Middle frontal gyrus (tissue), 1 donor: Measurements from ENCODE around the gene DTD2.
"Not testable (repeated sequence)": the region's sequence is repeated elsewhere in the genome, so short reads cannot be mapped to it uniquely, and the experiment has no call there.

Source experiments
- DNase-seq: peaks from one replicate; pipeline ENCODE4 v3.0.0-alpha.2; 2015; ENCODE audit warnings: low spot score; ENCODE audit errors: extremely low spot score

The DTD2 gene

DNA sequence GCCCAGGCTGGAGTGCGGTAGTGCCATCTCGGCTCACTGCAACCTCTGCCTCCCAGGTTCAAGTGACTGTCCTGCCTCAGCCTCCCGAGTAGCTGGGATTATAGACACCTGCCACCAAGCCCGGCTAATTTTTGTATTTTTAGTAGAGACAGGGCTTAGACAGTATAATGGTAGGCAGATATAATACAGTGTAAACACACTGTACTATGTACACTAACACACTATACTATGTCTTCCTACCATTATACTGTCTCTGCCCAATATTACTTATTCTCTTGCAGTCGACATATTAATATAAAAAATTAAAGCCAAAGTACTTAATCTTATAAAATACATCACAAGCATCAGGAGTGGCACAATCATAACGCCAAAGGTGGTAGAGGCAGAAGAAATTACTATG lies 15.0 kb downstream of the DTD2 start:
- DNase-seq: no peak

DNA sequence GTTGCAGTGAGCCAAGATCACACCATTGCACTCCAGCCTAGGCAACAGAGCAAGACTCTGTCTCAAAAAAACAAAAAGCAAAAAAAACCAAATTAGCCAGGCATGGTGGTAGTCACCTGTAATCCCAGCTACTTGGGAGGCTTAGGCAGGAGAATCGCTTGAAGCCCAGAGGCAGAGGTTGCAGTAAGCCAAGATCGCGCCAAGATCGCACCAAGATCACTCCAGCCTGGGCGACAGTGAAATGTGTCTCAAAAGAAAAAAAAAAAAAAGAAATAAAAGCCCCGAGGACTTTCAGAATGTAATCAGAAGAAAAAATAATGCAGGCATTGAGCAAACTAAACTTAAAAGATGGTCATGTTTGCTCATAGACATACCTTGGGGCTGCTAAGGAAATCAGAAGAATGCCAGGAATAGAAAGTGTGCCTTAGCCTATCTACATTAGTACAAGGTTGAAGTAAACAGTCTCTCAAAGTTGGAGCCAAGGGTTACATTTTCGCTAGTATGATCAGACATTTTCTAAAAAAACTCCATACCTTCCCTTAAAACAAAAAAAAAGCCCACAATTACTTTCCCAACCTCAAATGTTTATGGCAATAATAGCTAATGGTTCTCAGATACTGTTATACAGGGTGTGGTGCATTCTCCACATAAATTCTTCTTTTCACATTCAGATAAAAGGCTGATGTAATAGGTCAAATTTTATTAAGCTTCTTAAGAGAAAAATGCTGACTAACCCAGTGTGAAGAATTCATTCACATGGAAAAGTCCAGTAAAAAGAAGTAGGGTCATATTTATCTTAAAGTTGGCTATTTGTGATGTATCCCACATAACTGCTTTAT lies 15.8 kb downstream of the DTD2 start:
- DNase-seq: no peak

DNA sequence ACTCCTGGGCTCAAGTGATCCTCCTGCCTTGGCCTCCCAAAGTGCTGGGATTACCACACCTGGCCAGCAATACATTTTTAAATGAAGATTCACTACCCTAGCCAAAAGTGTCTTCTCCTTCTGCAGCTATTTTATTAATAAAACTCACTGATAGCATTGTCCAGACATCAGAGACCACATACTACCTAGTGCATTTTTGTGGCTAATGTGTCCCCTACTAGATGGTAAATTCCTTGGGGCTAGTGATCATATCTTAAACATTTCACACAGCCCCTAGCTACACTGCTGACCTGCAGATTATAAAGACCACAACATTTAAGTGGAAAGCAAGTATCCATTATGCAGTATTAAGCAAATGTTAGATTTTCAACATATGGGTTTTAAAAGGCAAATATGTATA lies 17.0 kb downstream of the DTD2 start:
- DNase-seq: no peak

DNA sequence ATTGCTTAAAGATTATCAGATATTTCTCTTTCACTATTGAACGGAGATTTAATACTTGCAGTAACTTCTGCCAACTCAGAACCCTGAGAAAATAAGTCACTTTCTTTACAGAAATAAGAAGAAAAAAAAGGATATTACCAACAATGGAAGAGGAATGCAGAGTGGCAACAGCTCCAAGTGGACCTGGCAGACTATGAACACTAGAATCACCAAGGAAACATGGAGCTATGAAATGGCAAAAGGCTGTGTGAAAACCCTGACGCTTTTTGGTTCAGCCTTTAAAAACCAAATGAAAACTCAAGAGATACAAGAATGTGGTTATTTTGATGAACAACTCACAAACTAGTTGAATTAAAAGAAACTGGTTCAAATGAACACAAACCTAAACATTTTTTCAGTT lies 17.7 kb downstream of the DTD2 start:
- DNase-seq: no peak

DNA sequence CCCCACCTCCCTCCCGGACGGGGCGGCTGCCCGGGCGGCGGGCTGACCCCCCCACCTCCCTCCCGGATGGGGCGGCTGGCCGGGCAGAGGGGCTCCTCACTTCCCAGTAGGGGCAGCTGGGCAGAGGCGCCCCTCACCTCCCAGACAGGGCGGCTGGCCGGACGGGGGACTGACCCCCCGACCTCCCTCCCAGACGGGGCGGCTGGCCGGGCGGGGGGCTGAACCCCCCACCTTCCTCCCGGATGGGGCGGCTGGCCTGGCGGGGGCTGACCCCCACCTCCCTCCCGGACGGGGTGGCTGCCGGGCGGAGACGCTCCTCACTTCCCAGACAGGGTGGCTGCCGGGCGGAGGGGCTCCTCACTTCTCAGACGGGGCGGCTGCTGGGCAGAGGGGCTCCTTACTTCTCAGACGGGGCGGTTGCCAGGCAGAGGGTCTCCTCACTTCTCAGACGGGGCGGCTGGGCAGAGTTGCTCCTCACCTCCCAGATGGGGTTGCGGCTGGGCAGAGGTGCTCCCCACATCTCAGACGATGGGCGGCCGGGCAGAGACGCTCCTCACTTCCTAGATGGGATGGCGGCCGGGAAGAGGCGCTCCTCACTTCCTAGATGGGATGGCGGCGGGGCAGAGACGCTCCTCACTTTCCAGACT lies 20.1 kb downstream of the DTD2 start:
- not testable (repeated sequence) for DNase-seq

DNA sequence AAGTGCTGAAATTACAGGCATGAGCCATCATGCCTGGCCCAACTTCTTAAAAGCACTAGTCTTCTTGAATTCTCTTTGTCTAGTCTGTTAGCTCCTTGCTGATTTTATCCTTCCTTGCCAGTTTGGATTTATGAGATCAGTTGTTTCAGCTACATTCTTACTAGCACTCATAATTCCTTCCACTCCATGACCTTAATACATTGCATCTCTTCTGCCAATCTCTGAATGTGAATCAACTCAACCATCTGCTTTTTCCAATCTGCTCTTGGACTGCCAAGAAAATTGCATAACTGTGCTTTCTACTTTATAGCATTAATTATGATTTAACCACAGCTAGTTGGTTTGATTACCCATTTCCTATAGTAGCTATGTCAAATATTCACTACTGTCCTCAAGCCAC lies 22.0 kb downstream of the DTD2 start:
- no peak for DNase-seq

DNA sequence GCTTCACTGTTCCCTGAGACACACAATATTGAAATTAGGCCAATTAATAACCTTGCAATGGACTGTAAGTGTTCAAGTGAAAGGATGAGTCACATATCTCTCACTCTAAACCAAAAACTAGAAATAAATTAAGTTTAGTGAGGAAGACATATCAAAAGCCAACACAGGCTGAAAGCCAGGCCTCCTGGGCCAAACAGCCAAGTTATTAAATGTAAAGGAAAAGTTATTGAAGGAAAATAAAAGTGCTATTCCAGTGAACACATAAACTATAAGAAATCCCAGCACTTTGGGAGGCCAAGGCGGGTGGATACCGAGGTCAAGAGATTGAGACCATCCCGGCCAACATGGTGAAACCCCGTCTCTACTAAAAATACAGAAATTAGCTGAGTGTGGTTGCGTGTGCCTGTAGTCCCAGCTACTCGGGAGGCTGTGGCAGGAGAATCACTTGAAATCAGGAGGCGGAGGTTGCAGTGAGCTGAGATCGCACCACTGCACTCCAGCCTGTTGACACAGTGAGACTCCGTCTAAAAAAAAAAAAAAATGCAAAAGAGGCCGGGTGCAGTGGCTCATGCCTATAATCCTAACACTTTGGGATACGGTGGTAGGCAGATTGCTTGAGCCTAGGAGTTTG lies 26.6 kb downstream of the DTD2 start:
- DNase-seq: no peak

DNA sequence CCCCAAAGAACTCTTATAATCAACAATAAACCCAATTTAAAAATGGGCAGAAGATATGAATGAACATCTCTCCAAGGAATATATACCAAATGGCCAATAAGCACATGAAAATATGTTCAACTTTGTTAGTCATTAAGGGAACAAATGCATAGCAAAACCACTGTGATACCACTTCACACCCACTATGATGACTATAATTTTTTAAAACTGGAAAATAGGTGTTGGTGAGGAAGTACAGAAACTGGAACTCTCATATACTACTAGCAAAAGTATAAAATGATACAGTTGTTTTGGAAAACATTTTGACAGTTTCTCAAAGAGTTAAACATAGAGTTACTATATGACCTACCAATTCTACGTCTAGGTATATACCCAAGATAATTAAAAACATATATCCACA lies 27.5 kb downstream of the DTD2 start:
- DNase-seq: no peak

DNA sequence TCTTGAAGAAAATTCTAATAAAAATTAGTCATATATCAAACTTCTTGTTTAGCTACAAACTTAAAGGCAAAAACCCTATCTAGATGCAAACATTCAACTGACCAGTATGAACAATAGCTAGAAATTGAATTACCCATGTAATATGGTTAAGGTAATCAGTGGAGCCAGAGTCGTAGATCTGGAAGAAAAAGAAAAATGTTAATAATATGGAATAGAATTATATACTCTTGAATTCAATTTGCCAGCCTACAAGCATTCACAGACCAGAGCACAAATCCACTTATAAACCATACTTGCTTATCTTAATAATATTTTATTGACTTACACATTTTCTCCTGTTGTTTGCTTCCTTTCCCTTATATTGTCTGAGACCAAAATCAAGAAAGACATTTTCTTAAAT lies 29.3 kb downstream of the DTD2 start:
- DNase-seq: no peak

DNA sequence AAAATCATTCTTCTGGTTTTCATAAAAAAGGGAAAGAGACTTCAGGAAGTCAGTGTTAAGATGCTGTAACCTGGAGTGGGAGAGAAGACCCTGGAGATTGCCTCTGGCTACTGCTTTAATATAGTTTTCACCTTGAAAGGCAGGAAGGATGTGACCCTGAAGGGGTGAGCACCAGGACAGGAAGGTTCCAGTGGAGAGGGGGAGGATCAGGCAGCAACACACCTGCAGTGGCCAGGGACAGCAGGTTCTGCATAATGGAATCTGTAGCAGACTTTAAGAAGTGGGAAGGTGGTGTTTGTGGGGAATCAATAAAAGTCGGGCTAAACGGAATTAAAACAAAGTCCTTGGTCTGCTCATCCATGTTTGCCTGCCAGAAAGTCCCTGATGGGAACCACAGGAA lies 30.6 kb downstream of the DTD2 start:
- DNase-seq: no peak

DNA sequence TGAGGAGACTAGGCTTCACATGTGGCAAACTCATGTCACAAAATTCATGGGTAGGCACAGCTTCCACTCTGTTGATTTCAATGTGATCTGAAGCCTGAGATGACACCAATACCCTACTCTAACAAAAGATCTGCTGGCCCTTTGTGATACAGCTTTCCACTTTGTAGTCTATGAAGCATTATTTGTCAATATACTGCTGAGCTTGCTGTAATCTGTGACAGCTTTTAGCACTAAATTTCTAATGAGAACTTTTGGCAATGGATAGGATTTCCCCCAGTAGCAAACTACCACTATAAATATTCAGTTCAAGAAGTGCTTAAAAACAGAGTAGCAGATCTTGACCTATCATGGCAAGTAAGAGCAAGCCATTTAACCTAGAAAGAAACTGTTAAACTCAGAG lies 31.4 kb downstream of the DTD2 start:
- no peak for DNase-seq

DNA sequence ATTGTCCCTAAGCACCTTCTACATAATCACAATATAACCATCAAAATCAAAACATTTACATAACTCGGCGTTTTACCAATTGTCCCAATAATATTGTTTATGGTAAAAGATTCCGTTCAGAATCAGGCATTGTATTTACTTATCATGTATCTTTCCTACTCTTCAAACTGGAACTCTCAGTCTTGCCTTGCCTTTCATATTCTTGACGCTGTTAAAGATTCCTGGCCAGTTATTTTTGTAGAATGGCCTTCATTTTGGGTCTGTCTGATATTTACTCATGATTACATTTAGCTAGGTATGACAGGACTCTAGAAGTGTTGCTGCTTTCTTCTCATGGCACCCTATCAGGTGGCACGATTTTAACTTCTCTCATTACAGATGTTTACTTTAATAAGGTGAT lies 36.1 kb downstream of the DTD2 start:
- no peak for DNase-seq

DNA sequence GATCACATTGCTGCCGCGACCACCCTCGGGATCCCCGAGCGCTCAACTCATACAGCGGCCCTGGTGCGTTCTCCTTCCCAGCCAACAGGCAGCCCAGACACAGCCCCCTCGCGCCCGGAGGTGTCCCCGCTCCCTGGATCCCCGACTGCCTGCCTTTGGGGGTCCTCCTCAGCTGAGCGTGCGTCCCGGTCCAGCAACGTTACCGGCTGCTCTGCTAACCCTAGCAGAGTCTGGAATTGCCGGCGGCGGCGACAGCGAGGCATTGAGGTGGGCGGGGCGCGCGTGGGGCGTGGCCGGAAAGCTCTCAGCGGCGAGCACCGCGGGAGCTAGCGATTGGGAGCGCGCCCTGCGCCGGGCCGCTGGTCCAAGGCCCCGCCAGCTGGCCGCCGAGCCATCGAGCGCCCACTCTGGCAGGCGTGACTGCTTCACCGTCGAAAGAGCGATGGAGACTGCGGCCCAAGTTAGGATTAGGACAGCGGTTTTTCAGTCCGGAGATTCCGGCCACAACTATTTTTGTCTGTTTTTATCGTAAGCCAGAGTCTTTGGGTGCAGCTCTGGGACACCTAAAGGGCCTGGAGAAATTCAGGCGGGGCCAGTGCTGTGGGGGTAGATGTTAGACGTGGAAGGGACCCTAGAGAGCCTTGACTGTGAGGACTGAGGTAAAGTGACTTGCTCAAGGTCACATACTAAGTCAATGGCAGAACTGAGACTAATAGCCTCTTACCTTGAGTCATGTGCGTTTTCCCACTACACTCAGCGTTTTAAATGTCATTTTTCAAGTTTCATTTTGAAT lies 36.8 kb downstream of the DTD2 start, which contains the start of gene HEATR5A:
Gene HEATR5A (minus strand): TSS at position 232 of the 793 bp plus-strand sequence. CDS start 17,575 bp downstream, outside the sequence.
- DNase-seq: peak; percentile 88

DNA sequence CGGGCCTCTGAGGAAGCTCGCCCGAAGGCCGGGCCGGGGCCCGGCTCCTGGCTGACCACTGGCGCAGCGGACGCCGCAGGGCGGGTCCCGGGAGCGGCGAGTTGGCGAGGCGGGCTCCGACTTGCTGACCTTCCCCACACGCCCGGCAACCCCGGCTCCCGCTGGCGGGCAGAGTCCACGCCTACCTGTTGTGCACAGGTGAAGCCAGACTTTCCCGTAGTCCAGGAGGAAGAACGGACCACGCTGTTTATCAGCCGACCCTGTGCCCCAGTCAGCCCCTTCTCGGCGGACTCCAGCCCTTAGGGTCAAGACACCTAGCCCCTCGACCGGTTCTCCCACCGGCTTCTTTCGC lies 37.4 kb downstream of the DTD2 start:
- no peak for DNase-seq

DNA sequence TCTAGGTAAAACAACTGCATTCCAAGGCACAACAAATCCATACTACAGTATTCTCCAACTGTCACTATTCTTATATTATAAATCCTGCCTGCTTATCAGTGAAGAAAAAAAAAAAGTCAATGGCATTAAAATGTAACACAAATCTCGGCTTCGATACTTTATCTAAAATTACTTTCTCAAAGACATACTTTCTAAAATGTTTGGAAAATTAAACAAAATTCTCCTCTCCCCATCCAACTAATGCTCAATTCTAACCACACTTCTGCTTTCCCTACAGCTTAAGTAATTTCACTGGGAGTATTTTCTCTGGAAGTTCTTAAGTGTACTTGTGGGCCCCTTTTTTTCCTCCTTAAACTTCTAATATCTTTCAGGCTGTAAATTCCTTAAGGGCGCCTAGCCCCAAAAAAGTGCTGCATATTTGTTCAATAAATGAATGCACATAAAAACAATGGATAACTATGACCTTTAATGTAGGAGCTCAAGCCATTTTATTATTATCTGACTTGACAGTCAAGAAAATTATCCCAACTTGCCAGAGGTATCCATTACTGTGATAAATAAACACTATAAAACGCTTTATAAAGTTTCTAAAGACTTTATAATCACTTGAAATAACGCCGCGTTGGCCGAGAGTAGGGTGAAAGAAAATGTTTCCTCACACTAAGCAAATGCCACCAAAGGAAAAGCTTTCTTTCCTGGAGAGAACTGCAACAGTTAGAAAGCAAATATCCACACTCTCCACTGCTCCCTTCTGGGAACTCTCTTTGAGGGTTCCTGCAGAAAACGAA lies 37.9 kb downstream of the DTD2 start:
- DNase-seq: no peak

DNA sequence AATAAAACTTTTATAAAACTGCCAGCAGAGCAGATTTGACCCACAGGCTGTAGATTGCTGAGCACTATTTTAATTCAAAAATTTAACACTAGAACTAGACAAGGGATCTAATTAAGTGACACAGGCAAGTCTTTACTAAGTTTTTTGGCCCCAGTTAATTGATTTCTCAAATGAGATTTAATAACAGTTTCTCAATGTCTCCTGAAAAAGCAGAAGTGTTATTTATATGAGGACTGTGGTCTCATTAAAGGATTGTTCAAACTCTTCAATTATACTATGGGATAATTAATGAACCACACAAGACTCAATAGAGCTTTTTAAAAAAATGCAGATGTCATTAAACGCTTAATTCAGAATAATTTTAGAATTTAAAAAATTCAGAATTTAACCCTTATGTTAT lies 38.9 kb downstream of the DTD2 start:
- DNase-seq: no peak

DNA sequence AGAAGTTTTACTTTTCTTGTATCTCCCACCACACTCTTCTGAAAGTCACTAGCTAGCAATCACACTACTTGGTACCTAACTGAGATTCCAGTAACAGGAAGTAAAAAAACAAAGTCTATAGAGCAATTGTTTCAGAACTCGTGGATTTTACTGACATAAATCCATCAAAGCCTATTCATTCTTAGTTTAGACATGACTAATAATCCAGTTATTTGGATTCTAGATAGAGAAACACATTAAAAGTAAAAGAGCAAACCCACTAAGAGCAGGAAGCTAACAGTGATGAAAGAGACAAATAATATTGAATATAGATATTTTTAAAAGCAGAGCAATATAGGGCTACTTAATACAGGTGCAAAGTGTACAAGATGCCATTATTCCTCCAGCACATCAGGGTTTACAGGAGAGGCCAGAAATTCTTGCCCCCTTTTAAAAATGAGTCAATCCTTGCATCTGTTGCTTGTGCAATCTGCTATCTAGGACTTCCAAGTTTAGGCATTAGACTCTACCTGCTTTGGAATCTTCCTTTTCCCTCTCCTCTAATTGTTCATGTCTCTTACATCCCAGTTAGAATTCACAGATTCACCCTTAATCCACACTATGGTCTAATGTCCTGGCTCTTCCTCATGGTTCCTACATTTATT lies 43.0 kb downstream of the DTD2 start:
- no peak for DNase-seq

DNA sequence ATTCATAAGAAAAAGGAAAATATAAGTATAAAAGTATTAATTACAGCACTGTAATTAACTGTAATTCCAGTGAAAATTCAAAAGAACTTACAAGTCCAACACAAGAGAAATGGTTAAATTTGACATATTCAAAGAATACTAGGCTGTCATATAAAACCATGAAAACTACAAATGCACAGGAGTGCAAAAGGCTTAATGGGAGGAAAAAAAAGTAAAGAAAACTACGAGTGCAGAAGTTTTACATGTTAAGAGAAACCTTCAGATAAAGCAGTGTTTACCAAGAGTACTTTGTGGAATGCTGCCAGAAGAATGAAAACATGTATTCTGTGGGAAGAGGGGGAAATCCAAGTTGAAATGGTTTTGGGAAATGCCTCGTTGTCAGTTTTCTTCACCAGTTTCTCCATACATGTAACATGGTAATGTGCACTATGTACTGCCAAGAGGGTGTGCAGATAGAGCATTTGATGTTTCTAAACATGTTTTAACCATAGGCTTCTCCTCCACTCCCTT lies 46.0 kb downstream of the DTD2 start:
- no peak for DNase-seq

DNA sequence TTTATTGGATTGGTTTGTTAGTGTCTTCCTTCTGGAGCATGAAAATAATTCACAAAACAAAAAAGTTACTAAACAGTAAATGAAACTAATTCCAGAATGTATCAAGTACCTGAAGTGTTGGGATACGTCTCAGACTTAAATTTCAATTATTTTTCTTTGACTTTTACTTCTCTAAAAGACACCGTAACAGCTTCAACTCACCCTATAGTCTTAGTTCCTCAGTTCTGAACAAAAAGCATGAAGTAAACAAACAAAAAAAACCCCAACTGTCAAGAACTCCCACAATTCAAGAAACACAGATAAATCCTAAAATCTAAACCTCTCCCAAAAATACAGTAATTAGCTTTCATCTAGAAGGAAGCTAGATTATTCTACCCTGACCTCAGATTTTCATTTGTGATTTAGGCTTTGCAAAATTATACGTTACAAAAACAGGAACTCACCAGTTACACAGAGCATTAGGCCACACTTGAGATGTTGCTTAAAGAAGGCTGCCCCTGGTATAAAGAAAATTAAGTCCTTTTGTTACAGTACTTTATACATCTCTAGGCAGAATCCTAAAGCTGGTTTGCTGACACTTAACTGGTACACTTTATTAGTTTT lies 47.2 kb downstream of the DTD2 start:
- DNase-seq: no peak

DNA sequence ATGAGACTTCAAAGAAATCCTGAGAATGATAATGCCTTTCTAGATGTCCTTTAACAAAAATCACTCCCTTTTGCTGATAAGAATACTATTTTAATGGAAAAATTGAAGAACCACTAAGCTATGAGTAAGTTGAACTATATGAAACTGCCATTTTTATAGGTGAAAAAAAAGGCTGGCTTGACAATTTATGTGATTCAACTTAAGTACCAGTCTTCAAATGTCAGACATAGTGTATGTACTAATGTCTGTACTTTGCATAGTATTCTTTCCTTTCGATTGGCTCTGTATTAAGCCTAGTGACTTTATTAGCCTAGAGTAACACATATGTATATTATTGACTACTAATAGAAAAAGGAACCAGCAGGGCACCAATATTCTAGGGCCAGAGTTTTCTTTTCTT lies 48.9 kb downstream of the DTD2 start:
- no peak for DNase-seq
